B cell (primary cell): Measurements from ENCODE around the gene PPP4R4. TPM values are rescaled to one million over a fixed set of nuclear protein-coding genes. Genes with fewer than 3 reads are reported as not detected.
A peak's percentile ranks its signal among the peaks of the same experiment; 100 is the strongest.

Experiments used
- ATAC-seq: fragments of 200-7000 bp; cut with Tn5 transposase; one replicate; pipeline ENCODE4 v1.10.0; 2021; ENCODE audit warnings: low read depth, mild to moderate bottlenecking, moderate number of reproducible peaks, moderate library complexity
- CTCF ChIA-PET: fragments of 350-600 bp; sonication (Branson Sonifier 250); formaldehyde crosslinking; loops from one replicate; lab custom pipeline; 2021; ENCODE audit warnings: antibody characterized with exemption, inconsistent platforms; lab: Charles Lee
- POLR2A ChIA-PET: fragments of 350-600 bp; sonication (Branson Sonifier 250); formaldehyde crosslinking; loops from one replicate; lab custom pipeline; 2021; ENCODE audit warnings: antibody characterized with exemption; lab: Charles Lee
- DNase-seq: peaks from one replicate; pipeline ENCODE4 v3.0.0; 2013
- H2AFZ ChIP-seq: 2 replicates; pipeline ENCODE4 v1.6.1; 2012; ENCODE audit warnings: mild to moderate bottlenecking, low read depth, low read length; ENCODE audit not compliant: insufficient read depth, poor library complexity, severe bottlenecking
- H3K27ac ChIP-seq, 2 donors: 1 replicate in 1 of 2; 2 replicates in 1 of 2; pipeline ENCODE4 v1.5.1; 2012 to 2013; ENCODE audit warnings: low read length in 2 of 2, mild to moderate bottlenecking in 2 of 2, moderate library complexity in 1 of 2
- H3K27me3 ChIP-seq, 4 experiments: fragments of 200-600 bp in 1 of 4; sonication (generic) in 1 of 4; replicated peaks in 1 of 4; 1 replicate in 2 of 4; 2 replicates in 2 of 4; pipeline versions ENCODE4 v1.6.1 to v1.7.0; 2013 to 2016; ENCODE audit warnings: low read length in 3 of 4, mild to moderate bottlenecking in 2 of 4, mixed read lengths in 1 of 4, moderate library complexity in 1 of 4; ENCODE audit not compliant: insufficient read depth in 4 of 4, control insufficient read depth in 3 of 4; ENCODE audit errors: control extremely low read depth in 1 of 4
- H3K36me3 ChIP-seq, 2 experiments: replicated peaks in 1 of 2; 1 replicate in 1 of 2; 2 replicates in 1 of 2; pipeline versions ENCODE4 v1.6.1 to v1.7.1; 2013; ENCODE audit warnings: low read length in 1 of 2; ENCODE audit not compliant: insufficient read depth in 2 of 2, control insufficient read depth in 1 of 2; ENCODE audit errors: control extremely low read depth in 1 of 2, extremely low read depth in 1 of 2
- H3K4me1 ChIP-seq, 2 donors: fragments of 200-600 bp in 1 of 2; sonication (generic) in 1 of 2; 1 replicate in 1 of 2; 2 replicates in 1 of 2; pipeline versions ENCODE4 v1.5.1 to v1.6.1; 2013 to 2017; ENCODE audit warnings: low read length in 2 of 2; ENCODE audit not compliant: control insufficient read depth in 2 of 2, insufficient read depth in 2 of 2
- H3K4me2 ChIP-seq: replicated peaks from 2 replicates; pipeline ENCODE3; 2012; ENCODE audit warnings: mild to moderate bottlenecking, low read depth, low read length; ENCODE audit not compliant: poor library complexity, severe bottlenecking
- H3K4me3 ChIP-seq, 5 experiments: fragments of 200-600 bp in 1 of 5; sonication (generic) in 1 of 5; 1 replicate in 3 of 5; 2 replicates in 2 of 5; pipeline versions ENCODE4 v1.5.1 to v1.7.0; 2011 to 2016; ENCODE audit warnings: low read length in 4 of 5, mild to moderate bottlenecking in 4 of 5, low read depth in 2 of 5, control low read depth in 1 of 5, moderate library complexity in 1 of 5; ENCODE audit not compliant: insufficient read depth in 1 of 5; ENCODE audit errors: control extremely low read depth in 1 of 5, extremely low read depth in 1 of 5
- H3K79me2 ChIP-seq: fragments of 200-600 bp; sonication (generic); one replicate; pipeline ENCODE4 v1.6.0; 2016; ENCODE audit warnings: low read length; ENCODE audit not compliant: control insufficient read depth, insufficient read depth
- H3K9ac ChIP-seq: fragments of 200-600 bp; sonication (generic); 2 replicates; pipeline ENCODE4 v1.6.1; 2017; ENCODE audit warnings: mild to moderate bottlenecking, low read length, moderate library complexity
- H3K9me3 ChIP-seq, 3 donors: one replicate each; pipeline versions ENCODE4 v1.6.1 to v1.7.1; 2013; ENCODE audit warnings: low read length in 2 of 3; ENCODE audit not compliant: control insufficient read depth in 2 of 3, insufficient read depth in 1 of 3; ENCODE audit errors: control extremely low read depth in 1 of 3
- H4K20me1 ChIP-seq: 2 replicates; pipeline ENCODE4 v1.6.0; 2012; ENCODE audit warnings: mild to moderate bottlenecking, low read length; ENCODE audit not compliant: insufficient read depth, control insufficient read depth, poor library complexity, severe bottlenecking
- H3K27ac Mint-ChIP-seq: one replicate; pipeline ENCODE4 v1.8.0; 2021; ENCODE audit warnings: mixed read lengths
- H3K27me3 Mint-ChIP-seq: one replicate; pipeline ENCODE4 v1.8.0; 2021; ENCODE audit warnings: mixed read lengths
- H3K4me1 Mint-ChIP-seq: one replicate; pipeline ENCODE4 v1.8.0; 2021; ENCODE audit warnings: mixed read lengths
- H3K4me3 Mint-ChIP-seq: one replicate; pipeline ENCODE4 v1.8.0; 2021; ENCODE audit warnings: mixed read lengths
- H3K9me3 Mint-ChIP-seq: one replicate; pipeline ENCODE4 v1.8.0; 2022; ENCODE audit warnings: mixed read lengths; ENCODE audit not compliant: insufficient read depth
- CTCF ChIP-seq: fragments of 200-600 bp; IDR thresholded peaks from one replicate; pipeline ENCODE4 v1.8.0; 2022; ENCODE audit warnings: antibody characterized with exemption, mild to moderate bottlenecking
- EZH2 ChIP-seq: IDR thresholded peaks from 2 replicates; pipeline ENCODE4 v1.6.1; 2012; ENCODE audit warnings: borderline replicate concordance, low read depth, mild to moderate bottlenecking, moderate library complexity, low read length; ENCODE audit not compliant: insufficient read depth, poor library complexity, severe bottlenecking
- WGBS: methylation state at CpG from one replicate; pipeline ENCODE4 v1.1.5; 2013; ENCODE audit warnings: missing lambda C conversion rate; ENCODE audit not compliant: insufficient coverage; 5-methylcytosine and 5-hydroxymethylcytosine counted together
- intact Hi-C: fragments of 100-400 bp; cut with micrococcal nuclease; formaldehyde crosslinking; loops from one replicate; pipeline ENCODE4 v1.10.0; 2022
- polyA plus RNA-seq: library from polyadenylated mRNA; depleted of rRNA; stranded (reverse); fragments of >200 nt; gene quantifications from 2 replicates; pipeline ENCODE4 v1.2.3, GENCODE V29; 2012
- total RNA-seq, 2 donors: library from RNA; stranded (reverse); fragments of 120-200 nt in 1 of 2; gene quantifications; 1 replicate in 1 of 2; 2 replicates in 1 of 2; pipeline versions ENCODE4 v1.2.3 to v1.2.4, GENCODE V29; 2013 to 2022

Gene PPP4R4
- total and polyA plus RNA-seq, 2 donors (not counting 1 experiment from before 2014, with no cell fraction given): not detected

GRCh38 chr14:94136575-94137331, 37.4 kb upstream of the PPP4R4 start:
- no peak overlapping the region for H3K27ac Mint-ChIP-seq
- peaks cover 2 to 4% (median 3%) of the 10 kb centered on the region in 3 donors for H3K9me3 ChIP-seq
- CTCF ChIA-PET: interaction anchor here (0.6 to 9.4 kb wide), 41 partner anchors 9 to 482 kb away, joined by 3 to 195 read pairs (median 4); partner anchors contain the start of genes DDX24, IFI27L1 and OTUB2
- H3K79me2 ChIP-seq: no peaks in the 10 kb centered on the region
- no peak for TF ChIP-seq EZH2
- peak; percentile 94 for TF ChIP-seq CTCF
- peaks cover 0 to 10% (median 1%) of the 10 kb centered on the region in 4 experiments for H3K27me3 ChIP-seq
- H2AFZ ChIP-seq: peak overlapping the region; percentile 52
- H3K9ac ChIP-seq: no peak overlapping the region
- no peak overlapping the region for H3K4me3 Mint-ChIP-seq
- no peak overlapping the region for H3K4me3 ChIP-seq
- 33% methylated on average over 16 of the region's 18 CpGs for WGBS
- ATAC-seq (peak; percentile 91), DNase-seq (peak; percentile 83)
- H3K27me3 Mint-ChIP-seq: peaks cover 27% of the 10 kb centered on the region
- H3K27ac ChIP-seq: no peak overlapping the region
- H4K20me1 ChIP-seq: no peaks in the 10 kb centered on the region
- intact Hi-C loops: loop anchor here (1.0 to 10.0 kb wide), 4 partner anchors 44 to 1182 kb away; no protein-coding TSS in a partner anchor
- H3K4me1 ChIP-seq: peaks cover 0 to 3% of the 10 kb centered on the region in 2 donors
- POLR2A ChIA-PET: no interaction called here
- H3K4me1 Mint-ChIP-seq: peaks cover 2% of the 10 kb centered on the region
- no peak overlapping the region for H3K4me2 ChIP-seq
- H3K36me3 ChIP-seq: no peaks in the 10 kb centered on the region
- no peaks in the 10 kb centered on the region for H3K9me3 Mint-ChIP-seq

DNA sequence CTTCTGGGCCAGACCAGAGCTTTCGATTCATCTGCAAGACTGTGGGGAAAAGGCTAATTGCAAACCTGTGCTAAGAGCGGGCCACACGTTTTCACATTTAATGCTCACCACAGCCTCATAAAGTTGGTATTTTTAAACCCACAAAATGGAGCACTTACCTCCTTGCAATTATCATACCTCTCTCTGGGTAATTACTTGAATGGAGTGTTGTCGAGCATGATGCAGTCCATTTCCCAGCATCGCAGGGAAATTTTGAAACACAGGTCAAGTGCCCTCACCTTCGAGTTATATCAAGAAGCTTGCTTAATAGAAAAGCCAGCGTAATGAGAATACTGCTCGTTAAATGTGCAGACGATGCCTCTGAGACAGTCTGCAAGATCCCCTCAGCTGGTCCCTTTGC, 35.9 kb upstream of the PPP4R4 start:
- Histone ChIP-seq H3K9ac (no peak overlapping the region), H3K79me2 (no peaks in the 10 kb centered on the region), H3K4me3 (no peak overlapping the region), H3K27me3 (peaks cover 0 to 7% (median 1%) of the 10 kb centered on the region in 4 experiments), H3K27ac (no peak overlapping the region), H2AFZ (no peak overlapping the region), H3K4me2 (no peak overlapping the region), H3K9me3 (peaks cover 2 to 4% (median 3%) of the 10 kb centered on the region in 3 donors), H4K20me1 (no peaks in the 10 kb centered on the region), H3K4me1 (peaks cover 0 to 3% of the 10 kb centered on the region in 2 donors), H3K36me3 (no peaks in the 10 kb centered on the region)
- WGBS: 97% methylated on average over 7 of the region's 9 CpGs
- intact Hi-C loops: loop anchor here (10.0 kb wide), 1 partner anchor 1183 kb away; no protein-coding TSS in a partner anchor
- Mint-ChIP-seq H3K4me3 (no peak overlapping the region), H3K4me1 (peaks cover 2% of the 10 kb centered on the region), H3K27ac (no peak overlapping the region), H3K27me3 (peaks cover 20% of the 10 kb centered on the region), H3K9me3 (no peaks in the 10 kb centered on the region)
- CTCF ChIA-PET: interaction anchor here (0.6 to 9.4 kb wide), 9 partner anchors 11 to 610 kb away, joined by 3 to 195 read pairs (median 3); no protein-coding TSS in a partner anchor
- POLR2A ChIA-PET: no interaction called here
- TF ChIP-seq EZH2 (no peak), CTCF (no peak)
- DNase-seq (no peak), ATAC-seq (no peak)
